Measurements from ENCODE around the gene NRXN3.

NRXN3 gene

GRCh38 chr14:78752518-78753188 lies 582.5 kb downstream of the NRXN3 start:
- DNase-seq = no peak

DNA sequence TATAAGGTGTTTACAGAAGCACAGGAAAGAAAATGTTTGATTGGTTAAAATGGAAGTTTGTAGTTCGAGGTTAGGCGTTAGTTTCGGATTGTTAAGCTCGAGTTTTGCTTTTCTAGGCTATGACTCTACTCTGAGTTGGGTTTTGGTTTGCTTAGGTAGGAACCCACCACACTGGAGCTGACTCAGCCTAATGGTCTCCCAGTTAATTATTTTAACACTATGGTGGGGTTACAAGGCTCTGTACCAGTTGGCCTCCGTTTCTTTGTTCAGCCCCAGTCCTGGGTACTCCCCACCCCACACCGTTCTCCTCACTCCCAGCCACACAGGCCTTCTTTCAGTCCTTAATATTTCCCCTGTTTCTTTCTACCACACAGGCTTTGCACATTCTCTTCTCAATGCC lies 583.9 kb downstream of the NRXN3 start:
- no peak for DNase-seq

- DNase-seq = peak; percentile 15
Measured at GRCh38 chr14:78758333-78758732, 588.2 kb downstream of the NRXN3 start.

DNA sequence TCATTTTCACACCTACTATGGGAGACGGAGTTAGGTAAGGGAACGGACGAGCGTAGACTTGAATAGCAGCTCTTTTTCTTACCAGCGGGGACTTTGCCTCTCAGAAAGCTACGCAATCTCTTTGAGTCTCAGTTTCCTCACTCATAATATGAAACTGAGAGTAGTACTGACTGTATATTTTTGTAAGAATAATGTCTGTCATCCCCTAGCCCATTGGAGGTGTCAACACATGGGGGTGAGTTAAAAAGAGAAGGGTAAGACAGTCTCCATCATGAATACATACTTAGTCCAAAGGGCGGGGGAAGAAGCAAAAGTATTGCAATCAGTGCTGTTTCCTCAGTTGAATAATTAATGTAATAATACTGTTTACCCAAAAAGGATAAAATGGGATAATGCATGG lies 592.2 kb downstream of the NRXN3 start:
- no peak for DNase-seq

DNA sequence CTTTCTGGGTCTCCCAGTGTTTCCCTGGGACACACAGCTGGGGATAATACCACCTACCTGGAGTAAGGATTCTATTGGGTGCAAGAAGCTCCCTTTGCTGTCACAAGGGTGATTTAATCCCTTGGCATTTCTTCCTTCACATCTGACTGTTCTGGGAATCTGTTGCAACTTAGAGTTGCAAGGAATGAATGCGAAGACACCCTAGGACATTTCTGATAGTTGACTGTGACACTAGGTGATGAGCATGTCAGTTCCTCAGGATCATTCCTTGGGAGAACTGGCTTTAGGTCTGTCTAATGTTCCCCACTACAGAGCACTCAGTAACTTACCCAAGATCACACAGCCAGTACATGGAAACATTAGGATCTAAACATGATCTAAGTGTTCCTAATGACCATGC lies 593.6 kb downstream of the NRXN3 start:
- DNase-seq = no peak

- no peak for DNase-seq
Measured at GRCh38 chr14:78764240-78764639, 594.1 kb downstream of the NRXN3 start.

GRCh38 chr14:78764645-78765044 lies 594.5 kb downstream of the NRXN3 start:
- DNase-seq = no peak

DNA sequence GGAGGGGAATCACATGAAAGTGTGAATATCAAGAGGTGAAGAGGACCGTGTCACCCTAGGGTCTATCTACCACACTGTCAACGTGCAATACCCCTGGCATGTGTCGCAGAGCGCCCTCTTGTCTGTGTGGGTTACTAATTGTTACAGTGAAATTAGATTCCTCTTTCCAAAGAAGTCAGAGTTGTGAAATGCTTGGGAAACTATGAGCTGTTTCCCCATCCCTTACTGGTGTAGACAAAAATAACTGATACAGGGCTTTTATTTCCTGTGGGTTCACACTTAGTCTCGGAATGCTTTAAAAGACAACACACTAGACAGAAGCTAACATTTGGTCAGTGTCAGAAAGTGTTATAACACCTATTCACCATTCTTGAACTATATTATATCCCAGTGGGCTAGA lies 597.3 kb downstream of the NRXN3 start:
- DNase-seq = no peak

GRCh38 chr14:78782551-78782950 lies 612.4 kb downstream of the NRXN3 start:
- no peak for DNase-seq

- DNase-seq = no peak
Measured at GRCh38 chr14:78785265-78785664, 615.1 kb downstream of the NRXN3 start.

GRCh38 chr14:78788467-78789360 lies 618.5 kb downstream of the NRXN3 start:
- DNase-seq = peak; percentile 0

GRCh38 chr14:78790271-78790670 lies 620.1 kb downstream of the NRXN3 start:
- no peak for DNase-seq

- DNase-seq = no peak
Measured at GRCh38 chr14:78798757-78799156, 628.6 kb downstream of the NRXN3 start.

- DNase-seq = no peak
Measured at GRCh38 chr14:78805570-78805969, 635.4 kb downstream of the NRXN3 start.

- DNase-seq = no peak
Measured at GRCh38 chr14:78823035-78823434, 652.9 kb downstream of the NRXN3 start.

- no peak for DNase-seq
Measured at GRCh38 chr14:78823516-78823915, 653.3 kb downstream of the NRXN3 start.

DNA sequence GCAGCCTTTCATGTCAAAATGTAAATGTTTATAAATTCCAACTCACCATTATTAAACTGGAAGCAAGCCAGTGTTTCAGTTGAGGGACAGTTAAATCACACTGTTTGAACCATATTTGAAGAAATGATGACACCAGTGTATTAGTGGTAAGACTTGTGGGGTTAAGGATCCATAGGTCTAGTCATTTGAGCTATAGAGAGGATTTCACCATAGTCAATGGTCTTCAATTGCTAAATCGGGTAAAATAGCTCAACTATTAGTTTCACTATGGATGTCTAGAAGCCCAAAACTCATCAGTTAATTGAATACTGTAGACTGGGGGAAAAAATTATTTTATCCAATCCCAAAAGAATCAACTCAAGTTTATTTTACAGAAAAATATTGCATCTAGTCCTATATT lies 659.1 kb downstream of the NRXN3 start:
- no peak for DNase-seq

- no peak for DNase-seq
Measured at GRCh38 chr14:78834766-78835451, 664.7 kb downstream of the NRXN3 start.

DNA sequence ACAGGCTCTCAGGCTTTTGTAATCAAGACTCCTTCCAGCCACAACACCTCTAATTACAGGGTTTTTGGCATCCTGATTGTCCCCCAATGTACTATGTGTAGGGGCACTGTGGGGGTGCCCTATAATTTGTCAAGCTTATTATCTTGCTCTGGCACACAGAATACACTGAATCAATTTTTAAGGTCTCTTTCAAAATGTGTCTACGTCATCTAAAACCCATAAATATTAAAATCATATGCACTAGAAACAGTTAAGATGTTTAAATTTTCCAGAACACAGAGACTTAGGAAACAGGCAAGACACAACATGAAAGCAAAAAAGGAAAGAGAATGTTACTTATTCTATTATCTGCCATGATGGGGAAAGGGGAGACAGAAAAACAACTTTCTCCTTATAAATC lies 665.7 kb downstream of the NRXN3 start:
- no peak for DNase-seq

- peak; percentile 39 for DNase-seq
Measured at GRCh38 chr14:78836777-78837176, 666.6 kb downstream of the NRXN3 start.

DNA sequence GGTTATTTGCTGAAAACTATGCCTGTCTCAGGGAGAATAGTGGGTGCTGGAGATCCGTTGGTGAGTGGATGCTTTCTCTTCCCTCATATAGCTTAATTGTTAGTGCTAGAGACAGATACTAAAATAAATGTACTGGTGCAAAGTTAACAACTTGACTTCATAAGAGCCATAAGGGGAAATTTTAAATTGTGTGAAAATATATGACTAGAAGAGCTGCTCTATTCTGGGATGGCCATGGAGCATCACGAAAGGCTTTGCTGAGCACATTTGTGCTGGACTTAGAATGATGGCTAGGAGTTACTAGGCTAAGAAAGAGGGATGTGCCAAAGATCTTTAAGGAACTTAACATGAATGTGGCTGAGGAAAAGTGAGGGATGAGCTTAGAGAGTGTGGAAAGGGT lies 668.8 kb downstream of the NRXN3 start:
- DNase-seq = no peak

DNA sequence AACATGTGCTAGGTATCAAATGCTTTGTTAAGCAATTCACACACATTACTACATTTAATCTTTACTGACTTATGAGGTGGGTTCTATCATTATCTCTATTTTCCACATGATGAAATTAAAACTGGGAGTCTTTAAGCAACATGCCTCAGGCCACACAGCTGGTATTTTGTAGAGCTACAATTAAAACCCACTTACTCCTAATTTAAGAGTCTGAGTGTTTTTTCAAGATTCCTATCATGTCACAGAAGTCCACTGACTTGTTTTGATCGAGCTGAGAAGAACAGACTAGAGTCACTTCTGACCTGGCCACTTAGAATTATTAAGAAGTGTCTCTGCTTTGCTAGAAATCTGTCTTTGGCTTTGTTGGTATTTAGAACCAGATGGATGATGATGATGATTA lies 670.7 kb downstream of the NRXN3 start:
- DNase-seq = no peak

DNA sequence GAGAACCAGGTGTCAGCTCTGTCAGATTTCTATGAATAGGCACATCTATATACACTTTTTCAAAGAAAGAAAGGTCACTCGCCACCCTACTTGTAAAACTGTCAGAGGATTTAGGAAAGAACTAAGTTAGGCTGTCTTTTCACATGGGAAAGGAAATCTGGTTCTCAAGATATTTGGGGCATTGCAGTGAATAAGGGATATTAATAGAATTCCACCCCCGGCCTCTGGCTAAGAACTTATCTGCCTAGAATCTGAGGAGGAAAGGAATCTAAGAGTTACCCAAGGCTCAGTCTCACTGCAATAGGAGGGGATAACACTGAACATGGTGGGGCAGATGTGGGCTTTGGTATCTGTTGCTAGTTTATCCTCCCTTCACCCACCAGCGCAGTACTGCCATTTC lies 677.6 kb downstream of the NRXN3 start:
- DNase-seq = no peak
